Vagina (tissue), 2 donors: ENCODE data around the gene SDCBP2. TPM values are rescaled to one million over a fixed set of nuclear protein-coding genes. Genes with fewer than 3 reads are reported as not detected.

ENCODE experiments used
- DNase-seq, 2 donors: peaks; one replicate each; pipeline ENCODE4 v3.0.0-alpha.2; 2017; ENCODE audit errors: extremely low spot score in 2 of 2
- H3K27ac ChIP-seq: fragments of 200-600 bp; sonication (generic); one replicate; pipeline ENCODE4 v1.5.1; 2019
- H3K27me3 ChIP-seq: fragments of 200-600 bp; sonication (generic); one replicate; pipeline ENCODE4 v1.5.1; 2019
- H3K36me3 ChIP-seq, 2 donors: fragments of 200-600 bp; sonication (generic); one replicate each; pipeline ENCODE4 v1.5.1; 2017 to 2019
- H3K4me1 ChIP-seq: fragments of 200-600 bp; sonication (generic); one replicate; pipeline ENCODE4 v1.5.1; 2019
- H3K4me3 ChIP-seq, 2 donors: fragments of 200-600 bp; sonication (generic); 1 replicate in 1 of 2; 2 replicates in 1 of 2; pipeline ENCODE4 v1.5.1; 2016 to 2019
- H3K9me3 ChIP-seq: fragments of 200-600 bp; sonication (generic); one replicate; pipeline ENCODE4 v1.5.1; 2019
- POLR2A ChIP-seq, 2 donors: fragments of 450-650 bp; IDR thresholded peaks; one replicate each; pipeline ENCODE4 v1.6.1; 2017; ENCODE audit warnings: antibody characterized with exemption in 2 of 2, mild to moderate bottlenecking in 2 of 2, moderate library complexity in 2 of 2
- POLR2AphosphoS5 ChIP-seq, 2 donors: sonication (generic); formaldehyde crosslinking; IDR thresholded peaks; one replicate each; pipeline ENCODE4 v1.9.0; 2017; ENCODE audit warnings: antibody characterized with exemption in 2 of 2, mild to moderate bottlenecking in 2 of 2, low read depth in 1 of 2; ENCODE audit not compliant: insufficient read depth in 1 of 2
- intact Hi-C: fragments of 100-400 bp; cut with DNase I; formaldehyde crosslinking; loops from one replicate; pipeline ENCODE4 v1.15.1; 2023
- total RNA-seq: library from RNA; depleted of rRNA; stranded (reverse); fragments of >200 nt; gene quantifications from one replicate; pipeline ENCODE4 v1.2.3, GENCODE V29; 2016
- TF ChIP-seq, protein P1 (sequence below), 3 experiments: fragments of 450-650 bp in 2 of 3; fragments of 200-600 bp in 1 of 3; sonication (generic) in 1 of 3; IDR thresholded peaks; one replicate each; pipeline ENCODE4 v1.5.1; 2017 to 2019; ENCODE audit warnings: antibody characterized with exemption in 3 of 3, mild to moderate bottlenecking in 2 of 3, moderate library complexity in 2 of 3

The SDCBP2 gene
- total RNA-seq, 1 donor from 2014 or later = 43.5 TPM

DNA sequence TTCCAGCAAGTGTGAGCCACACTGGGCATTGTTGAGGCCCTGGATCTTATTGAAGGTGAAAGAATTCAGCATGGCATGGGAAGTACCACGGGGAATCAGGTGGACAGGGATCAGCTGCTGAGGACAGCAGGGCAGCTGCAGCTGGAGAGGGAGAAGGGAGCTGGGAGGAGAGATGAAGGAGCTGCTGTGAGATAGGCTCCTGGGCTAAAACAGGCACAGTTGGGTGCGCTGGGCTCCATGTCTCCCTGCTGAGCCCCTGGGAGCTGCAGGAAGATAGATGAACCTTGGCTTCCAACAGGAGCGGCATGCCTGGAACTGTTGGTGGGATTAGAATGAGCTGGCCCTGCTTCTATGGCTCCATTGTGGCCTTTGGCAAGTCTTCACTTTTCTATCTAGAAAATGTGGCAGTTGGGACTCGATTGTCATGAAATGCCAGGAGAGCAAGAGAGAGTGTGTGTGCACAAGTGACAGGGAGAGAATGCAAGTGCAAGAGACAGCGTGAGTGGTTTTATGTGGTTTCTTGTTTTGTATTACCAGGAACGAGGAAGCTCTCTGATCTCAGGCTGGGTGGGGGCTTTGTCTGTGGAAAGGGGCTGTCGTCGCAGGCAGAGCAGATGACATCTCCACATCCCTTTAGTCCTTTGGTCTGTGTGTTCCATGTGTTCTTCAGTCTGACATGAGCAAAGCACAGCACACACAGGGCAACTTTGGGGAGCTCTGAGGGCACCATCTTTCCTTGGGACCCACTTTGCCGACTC is 42.5 kb downstream of the SDCBP2 start:
- no peaks in the 10 kb centered on the region for H3K4me1 ChIP-seq
- H3K4me3 ChIP-seq = no peak overlapping the region
- TF ChIP-seq POLR2A (IDR thresholded peaks at IDR 0.05) (no peak), POLR2AphosphoS5 (IDR thresholded peaks at IDR 0.05; ENCODE audit: insufficient read depth in 1 of 2, low read depth in 1 of 2) (no peak)
- TF ChIP-seq, protein P1, sequence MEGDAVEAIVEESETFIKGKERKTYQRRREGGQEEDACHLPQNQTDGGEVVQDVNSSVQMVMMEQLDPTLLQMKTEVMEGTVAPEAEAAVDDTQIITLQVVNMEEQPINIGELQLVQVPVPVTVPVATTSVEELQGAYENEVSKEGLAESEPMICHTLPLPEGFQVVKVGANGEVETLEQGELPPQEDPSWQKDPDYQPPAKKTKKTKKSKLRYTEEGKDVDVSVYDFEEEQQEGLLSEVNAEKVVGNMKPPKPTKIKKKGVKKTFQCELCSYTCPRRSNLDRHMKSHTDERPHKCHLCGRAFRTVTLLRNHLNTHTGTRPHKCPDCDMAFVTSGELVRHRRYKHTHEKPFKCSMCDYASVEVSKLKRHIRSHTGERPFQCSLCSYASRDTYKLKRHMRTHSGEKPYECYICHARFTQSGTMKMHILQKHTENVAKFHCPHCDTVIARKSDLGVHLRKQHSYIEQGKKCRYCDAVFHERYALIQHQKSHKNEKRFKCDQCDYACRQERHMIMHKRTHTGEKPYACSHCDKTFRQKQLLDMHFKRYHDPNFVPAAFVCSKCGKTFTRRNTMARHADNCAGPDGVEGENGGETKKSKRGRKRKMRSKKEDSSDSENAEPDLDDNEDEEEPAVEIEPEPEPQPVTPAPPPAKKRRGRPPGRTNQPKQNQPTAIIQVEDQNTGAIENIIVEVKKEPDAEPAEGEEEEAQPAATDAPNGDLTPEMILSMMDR (IDR thresholded peaks at IDR 0.05) = no peak
- no peak for DNase-seq
- intact Hi-C loops = no loop called here
- no peaks in the 10 kb centered on the region for H3K27me3 ChIP-seq
- no peak overlapping the region for H3K27ac ChIP-seq
- H3K9me3 ChIP-seq = no peaks in the 10 kb centered on the region
- no peaks in the 10 kb centered on the region for H3K36me3 ChIP-seq

DNA sequence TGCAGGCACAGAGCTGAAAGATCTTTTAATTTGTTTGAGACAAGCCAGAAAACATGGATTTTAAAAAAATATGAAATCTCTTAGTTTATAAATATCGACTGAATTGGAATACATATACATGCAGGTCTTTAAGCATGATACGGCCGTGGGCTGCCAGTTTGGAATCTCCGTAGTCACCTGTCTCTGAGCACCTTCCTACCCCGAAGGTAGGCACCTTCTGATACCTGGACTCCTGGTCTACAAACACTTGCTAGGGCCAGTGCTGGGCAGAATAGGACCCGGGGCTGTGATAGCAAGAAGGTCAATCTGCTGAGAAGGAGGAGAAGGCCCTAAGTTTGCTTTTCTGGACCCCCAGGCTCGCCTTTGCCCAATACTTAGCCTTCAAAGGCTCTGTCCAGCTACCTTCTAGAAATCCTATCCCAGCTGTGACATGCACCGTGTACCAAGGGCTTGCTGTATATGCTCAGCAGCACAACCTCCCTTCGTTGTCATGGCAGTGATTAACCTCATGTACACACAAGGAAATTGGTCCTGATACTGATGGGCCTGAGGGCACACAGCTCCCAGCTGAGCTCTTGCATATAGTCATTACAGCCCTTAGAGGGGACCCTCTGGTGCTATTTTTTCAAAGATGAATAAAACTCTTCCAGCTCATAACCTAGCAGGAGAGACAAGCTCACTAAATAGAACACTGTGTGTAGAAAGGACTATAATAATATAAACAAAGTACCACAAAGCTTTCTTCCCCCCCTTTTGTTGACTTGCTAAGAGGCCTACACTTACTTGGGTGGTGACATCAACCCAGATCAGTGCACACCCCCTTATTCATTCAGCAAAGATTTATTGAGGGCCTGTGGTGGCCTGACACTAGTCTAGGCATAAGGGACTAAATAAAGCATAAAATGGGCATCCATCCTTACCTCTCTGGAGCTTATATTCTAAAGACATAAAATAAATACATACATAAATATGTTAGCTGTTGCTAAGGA is 45.1 kb downstream of the SDCBP2 start:
- Histone ChIP-seq H3K36me3 (no peaks in the 10 kb centered on the region), H3K27me3 (no peaks in the 10 kb centered on the region), H3K4me1 (no peaks in the 10 kb centered on the region), H3K27ac (no peak overlapping the region), H3K4me3 (no peak overlapping the region), H3K9me3 (no peaks in the 10 kb centered on the region)
- DNase-seq = no peak
- intact Hi-C loops = no loop called here
- TF ChIP-seq POLR2A (IDR thresholded peaks at IDR 0.05) (no peak), POLR2AphosphoS5 (IDR thresholded peaks at IDR 0.05; ENCODE audit: insufficient read depth in 1 of 2, low read depth in 1 of 2) (no peak)
- TF ChIP-seq, protein P1 (IDR thresholded peaks at IDR 0.05) = no peak

DNA sequence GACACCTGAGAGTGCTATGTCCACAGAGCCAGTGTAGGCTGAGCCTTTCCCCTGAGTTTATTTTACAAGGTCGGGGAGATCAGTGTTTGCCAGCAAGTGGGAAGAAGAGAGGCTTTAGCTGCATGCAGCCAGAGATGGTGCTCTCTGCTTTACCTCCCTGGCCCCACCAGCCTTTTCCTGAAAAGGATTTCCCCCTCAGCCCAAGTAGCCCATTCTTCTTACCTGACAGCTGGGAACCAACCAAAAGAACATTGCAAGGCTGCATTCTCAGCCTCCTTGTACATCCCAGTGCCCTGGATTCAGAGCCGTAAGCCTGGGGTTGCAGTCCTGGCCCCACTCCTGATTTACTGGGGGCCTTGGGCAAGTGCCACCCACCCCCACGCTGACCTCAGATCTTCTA is 46.0 kb downstream of the SDCBP2 start:
- no peak for DNase-seq
- Histone ChIP-seq H3K27ac (no peak overlapping the region), H3K36me3 (no peaks in the 10 kb centered on the region), H3K27me3 (no peaks in the 10 kb centered on the region), H3K4me3 (no peak overlapping the region), H3K9me3 (no peaks in the 10 kb centered on the region), H3K4me1 (no peaks in the 10 kb centered on the region)
- intact Hi-C loops = no loop called here
- TF ChIP-seq POLR2A (IDR thresholded peaks at IDR 0.05) = no peak
- no peak for TF ChIP-seq POLR2AphosphoS5 (IDR thresholded peaks at IDR 0.05; ENCODE audit: insufficient read depth in 1 of 2, low read depth in 1 of 2)
- TF ChIP-seq, protein P1 (IDR thresholded peaks at IDR 0.05) = no peak

DNA sequence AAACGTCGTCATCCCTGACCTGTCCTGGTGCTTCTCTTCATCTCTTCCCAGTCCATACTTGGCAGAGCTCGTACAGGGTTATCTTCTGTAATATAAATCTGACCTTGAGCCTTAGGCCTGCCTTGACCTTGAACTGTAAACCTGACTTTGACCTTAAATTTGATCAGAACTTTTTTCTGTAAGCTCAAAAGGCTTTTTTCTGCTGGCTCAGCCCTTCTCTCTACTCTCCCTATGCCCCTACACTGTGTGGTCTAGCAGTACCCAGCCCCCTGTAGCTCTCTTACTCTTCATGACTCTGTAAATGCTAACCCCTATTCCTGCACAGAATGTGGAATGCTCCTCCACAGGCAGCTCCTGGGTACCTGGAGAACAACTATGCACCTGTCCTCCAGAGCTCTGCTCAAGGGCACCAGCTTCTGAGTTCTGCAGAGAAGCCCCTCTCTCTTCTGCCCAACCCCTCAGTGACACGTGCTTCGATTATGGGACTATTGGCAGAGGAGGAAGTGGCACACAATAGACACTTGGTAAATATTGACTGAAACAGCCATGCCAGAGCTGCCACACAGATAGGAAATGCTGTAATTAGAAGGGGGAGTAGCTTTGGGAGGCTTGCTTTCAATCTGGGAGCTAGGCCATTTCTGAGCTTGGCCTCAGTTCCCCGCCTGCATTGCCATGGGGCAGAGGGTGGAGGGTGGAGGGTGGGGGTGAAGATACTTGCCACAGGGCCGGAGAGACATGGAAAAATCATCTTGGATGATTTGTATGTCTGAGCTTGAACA is 47.5 kb downstream of the SDCBP2 start:
- peak; percentile 37 to 72 for DNase-seq
- intact Hi-C loops = no loop called here

More for the DNA sequence above, 47.5 kb downstream of the SDCBP2 start:
- TF ChIP-seq POLR2A (IDR thresholded peaks at IDR 0.05) (no peak), POLR2AphosphoS5 (IDR thresholded peaks at IDR 0.05; ENCODE audit: insufficient read depth in 1 of 2, low read depth in 1 of 2) (no peak)
- TF ChIP-seq, protein P1 (IDR thresholded peaks at IDR 0.05) = no peak
- H3K27me3 ChIP-seq = no peaks in the 10 kb centered on the region
- no peak overlapping the region for H3K4me3 ChIP-seq
- H3K36me3 ChIP-seq = no peaks in the 10 kb centered on the region
- H3K27ac ChIP-seq = no peak overlapping the region
- H3K9me3 ChIP-seq = no peaks in the 10 kb centered on the region
- H3K4me1 ChIP-seq = no peaks in the 10 kb centered on the region
